ENCODE measurements around the gene PLCB4. TPM values are rescaled to one million over a fixed set of nuclear protein-coding genes. Genes with fewer than 3 reads are reported as not detected.

PLCB4 gene
- total RNA-seq, 2 experiments from 2014 or later: not detected

DNA sequence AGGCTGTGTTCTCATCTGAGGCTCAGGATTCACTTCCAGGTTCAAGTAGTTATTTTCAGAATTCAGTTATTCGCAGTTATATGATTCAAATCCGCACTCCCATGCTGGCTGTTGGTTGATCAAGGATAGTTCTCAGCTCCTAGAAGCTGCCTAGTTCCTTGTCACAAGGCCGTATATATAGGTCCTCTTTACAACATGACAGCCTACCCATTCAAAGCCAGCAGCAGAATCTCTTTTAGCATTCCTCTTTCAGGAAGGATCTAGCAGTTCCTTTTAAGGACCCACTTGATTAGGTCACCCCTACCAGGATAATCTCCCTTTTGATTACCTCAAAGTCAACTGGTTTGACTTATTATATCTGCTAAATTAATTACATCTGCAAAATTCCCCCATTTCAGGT, 421.7 kb downstream of the PLCB4 start:
- intact Hi-C loops (cut with micrococcal nuclease; ENCODE audit: unreplicated experiment): no loop called here
- no peak for DNase-seq (ENCODE audit: low spot score)
- Histone ChIP-seq H3K27ac (ENCODE audit: low read depth, low read length, poor library complexity, severe bottlenecking) (no peak overlapping the region), H3K79me2 (ENCODE audit: insufficient read depth, low read depth, low read length) (no peaks in the 10 kb centered on the region), H3K9me3 (ENCODE audit: low read length) (no peaks in the 10 kb centered on the region), H3K4me3 (ENCODE audit: low read depth, low read length, poor library complexity, severe bottlenecking) (no peak overlapping the region), H2AFZ (ENCODE audit: low read length) (no peak overlapping the region), H4K20me1 (ENCODE audit: insufficient read depth, low read length) (no peaks in the 10 kb centered on the region), H3K9me2 (ENCODE audit: insufficient read depth, low read length) (no peaks in the 10 kb centered on the region), H3K36me3 (ENCODE audit: insufficient read depth, low read length) (no peaks in the 10 kb centered on the region), H3K4me2 (ENCODE audit: low read length) (no peak overlapping the region), H3K4me1 (ENCODE audit: insufficient read depth, low read length, poor library complexity, severe bottlenecking) (no peaks in the 10 kb centered on the region)
- POLR2A ChIA-PET: no interaction called here
- BruUV-seq (replicated peaks): no TSS peak
- TF ChIP-seq EZH2phosphoT487 (IDR thresholded peaks at IDR 0.05; ENCODE audit: borderline replicate concordance, low read depth, low read length): no peak
- TF ChIP-seq, protein P1, sequence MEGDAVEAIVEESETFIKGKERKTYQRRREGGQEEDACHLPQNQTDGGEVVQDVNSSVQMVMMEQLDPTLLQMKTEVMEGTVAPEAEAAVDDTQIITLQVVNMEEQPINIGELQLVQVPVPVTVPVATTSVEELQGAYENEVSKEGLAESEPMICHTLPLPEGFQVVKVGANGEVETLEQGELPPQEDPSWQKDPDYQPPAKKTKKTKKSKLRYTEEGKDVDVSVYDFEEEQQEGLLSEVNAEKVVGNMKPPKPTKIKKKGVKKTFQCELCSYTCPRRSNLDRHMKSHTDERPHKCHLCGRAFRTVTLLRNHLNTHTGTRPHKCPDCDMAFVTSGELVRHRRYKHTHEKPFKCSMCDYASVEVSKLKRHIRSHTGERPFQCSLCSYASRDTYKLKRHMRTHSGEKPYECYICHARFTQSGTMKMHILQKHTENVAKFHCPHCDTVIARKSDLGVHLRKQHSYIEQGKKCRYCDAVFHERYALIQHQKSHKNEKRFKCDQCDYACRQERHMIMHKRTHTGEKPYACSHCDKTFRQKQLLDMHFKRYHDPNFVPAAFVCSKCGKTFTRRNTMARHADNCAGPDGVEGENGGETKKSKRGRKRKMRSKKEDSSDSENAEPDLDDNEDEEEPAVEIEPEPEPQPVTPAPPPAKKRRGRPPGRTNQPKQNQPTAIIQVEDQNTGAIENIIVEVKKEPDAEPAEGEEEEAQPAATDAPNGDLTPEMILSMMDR (conservative IDR thresholded peaks at IDR 0.05; ENCODE audit: low read length): no peak
- CTCF ChIA-PET (ENCODE audit: unreplicated experiment): no interaction called here

DNA sequence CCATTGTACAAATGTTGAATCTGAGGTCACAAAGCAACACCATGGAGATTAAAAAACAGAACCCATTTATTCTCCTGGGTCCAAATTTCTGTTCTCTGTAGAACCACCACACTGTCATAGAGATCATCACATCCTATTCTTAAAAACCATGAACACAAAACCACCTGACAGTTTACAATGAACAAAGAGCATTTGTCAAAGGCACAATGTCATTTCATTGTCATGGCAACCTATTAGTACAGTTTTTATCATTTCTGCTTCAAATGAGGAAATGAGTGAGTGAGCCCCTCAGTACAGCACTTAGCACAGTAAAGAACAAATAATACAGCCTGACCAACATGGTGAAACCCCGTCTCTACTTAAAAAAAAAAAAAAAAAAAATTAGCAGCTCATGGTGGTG, 422.4 kb downstream of the PLCB4 start:
- TF ChIP-seq EZH2phosphoT487 (IDR thresholded peaks at IDR 0.05; ENCODE audit: borderline replicate concordance, low read depth, low read length): no peak
- TF ChIP-seq, protein P1 (conservative IDR thresholded peaks at IDR 0.05; ENCODE audit: low read length): no peak
- Histone ChIP-seq H3K4me2 (ENCODE audit: low read length) (no peak overlapping the region), H3K9me3 (ENCODE audit: low read length) (no peaks in the 10 kb centered on the region), H3K27ac (ENCODE audit: low read depth, low read length, poor library complexity, severe bottlenecking) (no peak overlapping the region), H3K9me2 (ENCODE audit: insufficient read depth, low read length) (no peaks in the 10 kb centered on the region), H3K36me3 (ENCODE audit: insufficient read depth, low read length) (no peaks in the 10 kb centered on the region), H4K20me1 (ENCODE audit: insufficient read depth, low read length) (no peaks in the 10 kb centered on the region), H3K79me2 (ENCODE audit: insufficient read depth, low read depth, low read length) (no peaks in the 10 kb centered on the region), H3K4me3 (ENCODE audit: low read depth, low read length, poor library complexity, severe bottlenecking) (no peak overlapping the region), H3K4me1 (ENCODE audit: insufficient read depth, low read length, poor library complexity, severe bottlenecking) (no peaks in the 10 kb centered on the region), H2AFZ (ENCODE audit: low read length) (no peak overlapping the region)
- intact Hi-C loops (cut with micrococcal nuclease; ENCODE audit: unreplicated experiment): no loop called here
- DNase-seq (ENCODE audit: low spot score): no peak
- no TSS peak for BruUV-seq (replicated peaks)
- CTCF ChIA-PET (ENCODE audit: unreplicated experiment): no interaction called here
- POLR2A ChIA-PET: no interaction called here

DNA sequence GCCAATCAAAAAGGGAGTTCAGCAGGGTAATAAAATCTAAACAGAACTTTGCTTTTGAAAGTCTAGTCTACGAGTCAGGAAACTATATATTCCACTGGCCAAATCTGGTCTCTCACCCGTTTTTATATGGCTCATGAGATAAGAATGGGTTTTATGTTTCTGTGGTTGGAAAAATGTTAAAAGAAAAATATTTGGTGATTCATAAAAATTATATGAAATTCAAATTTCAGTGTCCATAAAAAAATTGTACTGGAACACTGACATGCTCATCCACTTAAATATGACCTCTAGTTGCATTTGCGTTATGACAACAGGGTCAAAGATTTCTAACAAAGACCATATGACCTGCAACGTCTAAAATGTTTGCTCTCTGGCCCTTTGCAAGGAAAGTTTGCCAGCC, 423.2 kb downstream of the PLCB4 start:
- no TSS peak for BruUV-seq (replicated peaks)
- POLR2A ChIA-PET: no interaction called here
- Histone ChIP-seq H4K20me1 (ENCODE audit: insufficient read depth, low read length) (no peaks in the 10 kb centered on the region), H3K9me3 (ENCODE audit: low read length) (no peaks in the 10 kb centered on the region), H2AFZ (ENCODE audit: low read length) (no peak overlapping the region), H3K27ac (ENCODE audit: low read depth, low read length, poor library complexity, severe bottlenecking) (no peak overlapping the region), H3K36me3 (ENCODE audit: insufficient read depth, low read length) (no peaks in the 10 kb centered on the region), H3K4me2 (ENCODE audit: low read length) (no peak overlapping the region), H3K4me1 (ENCODE audit: insufficient read depth, low read length, poor library complexity, severe bottlenecking) (no peaks in the 10 kb centered on the region), H3K9me2 (ENCODE audit: insufficient read depth, low read length) (no peaks in the 10 kb centered on the region), H3K79me2 (ENCODE audit: insufficient read depth, low read depth, low read length) (no peaks in the 10 kb centered on the region), H3K4me3 (ENCODE audit: low read depth, low read length, poor library complexity, severe bottlenecking) (no peak overlapping the region)
- intact Hi-C loops (cut with micrococcal nuclease; ENCODE audit: unreplicated experiment): no loop called here
- no peak for DNase-seq (ENCODE audit: low spot score)
- no peak for TF ChIP-seq EZH2phosphoT487 (IDR thresholded peaks at IDR 0.05; ENCODE audit: borderline replicate concordance, low read depth, low read length)
- TF ChIP-seq, protein P1 (conservative IDR thresholded peaks at IDR 0.05; ENCODE audit: low read length): no peak
- CTCF ChIA-PET (ENCODE audit: unreplicated experiment): no interaction called here

Data from OCI-LY7 (cell line).